Hepatocyte (in vitro differentiated cells): ENCODE results near the gene NT5M.

ENCODE experiments used
- CTCF ChIP-seq: fragments of 200-600 bp; sonication (generic); IDR thresholded peaks from 2 replicates; pipeline ENCODE4 v1.5.1; 2016; ENCODE audit warnings: antibody characterized with exemption, mild to moderate bottlenecking; ENCODE audit not compliant: poor library complexity
- EZH2 ChIP-seq: fragments of 200-600 bp; sonication (generic); IDR thresholded peaks from 2 replicates; pipeline ENCODE4 v1.6.1; 2016; ENCODE audit warnings: antibody characterized with exemption, mild to moderate bottlenecking, borderline replicate concordance
- EZH2phosphoT487 ChIP-seq: fragments of 200-600 bp; sonication (generic); IDR thresholded peaks from one replicate; pipeline ENCODE4 v1.6.1; 2018; ENCODE audit warnings: antibody characterized with exemption, mild to moderate bottlenecking, low read depth, moderate library complexity; ENCODE audit not compliant: unreplicated experiment, severe bottlenecking

GRCh38 chr17:17387017-17387497, 83.9 kb downstream of the NT5M start:
- TF ChIP-seq CTCF (no peak), EZH2 (no peak), EZH2phosphoT487 (no peak)
